EL (cell line): ENCODE results near the gene IPO7.

Experiments used
- DNase-seq: peaks from one replicate; pipeline ENCODE4 v3.0.0-alpha.2; 2016

The IPO7 gene

DNA sequence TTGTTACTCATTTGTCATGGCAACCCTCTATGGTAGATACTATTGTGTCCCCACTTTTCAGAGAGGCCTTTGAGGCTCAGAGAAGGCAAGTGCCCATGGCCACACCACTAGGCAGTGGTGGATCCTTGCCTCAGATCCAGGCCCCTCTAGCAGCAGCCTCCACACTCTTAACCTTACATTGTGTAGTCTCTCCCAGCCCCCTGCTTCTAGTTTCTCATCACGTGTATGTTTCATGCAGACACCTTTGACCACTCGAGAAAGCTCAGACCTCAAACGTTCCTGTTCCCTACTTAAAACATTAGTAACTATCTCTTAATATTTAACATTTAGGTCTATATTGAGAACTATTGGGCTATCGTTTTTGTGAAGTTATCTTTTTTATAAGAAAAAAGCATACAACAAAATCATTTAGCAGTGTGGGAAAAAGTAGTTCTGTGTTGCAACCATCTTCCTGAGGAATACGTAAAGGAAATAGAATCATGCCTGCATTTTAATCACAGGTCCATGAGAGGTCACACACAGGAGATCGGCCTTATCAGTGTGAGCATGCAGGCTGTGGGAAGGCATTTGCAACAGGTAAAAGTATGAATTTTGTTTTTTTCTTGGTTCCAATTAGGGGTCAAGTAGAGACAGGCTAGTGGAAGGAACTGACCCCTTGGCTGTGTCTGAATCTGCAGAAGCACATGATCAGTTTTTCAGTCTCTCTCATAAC, 111.5 kb downstream of the IPO7 start:
- no peak for DNase-seq
